Activated T-cell treated with anti-CD3 and anti-CD28 coated beads for 1 hour (primary cell): Measurements from ENCODE around the gene ADCY5.

Source experiments
- DNase-seq: peaks from one replicate; pipeline ENCODE4 v3.0.0-alpha.2; 2020; ENCODE audit warnings: low read depth

ADCY5 gene

DNA sequence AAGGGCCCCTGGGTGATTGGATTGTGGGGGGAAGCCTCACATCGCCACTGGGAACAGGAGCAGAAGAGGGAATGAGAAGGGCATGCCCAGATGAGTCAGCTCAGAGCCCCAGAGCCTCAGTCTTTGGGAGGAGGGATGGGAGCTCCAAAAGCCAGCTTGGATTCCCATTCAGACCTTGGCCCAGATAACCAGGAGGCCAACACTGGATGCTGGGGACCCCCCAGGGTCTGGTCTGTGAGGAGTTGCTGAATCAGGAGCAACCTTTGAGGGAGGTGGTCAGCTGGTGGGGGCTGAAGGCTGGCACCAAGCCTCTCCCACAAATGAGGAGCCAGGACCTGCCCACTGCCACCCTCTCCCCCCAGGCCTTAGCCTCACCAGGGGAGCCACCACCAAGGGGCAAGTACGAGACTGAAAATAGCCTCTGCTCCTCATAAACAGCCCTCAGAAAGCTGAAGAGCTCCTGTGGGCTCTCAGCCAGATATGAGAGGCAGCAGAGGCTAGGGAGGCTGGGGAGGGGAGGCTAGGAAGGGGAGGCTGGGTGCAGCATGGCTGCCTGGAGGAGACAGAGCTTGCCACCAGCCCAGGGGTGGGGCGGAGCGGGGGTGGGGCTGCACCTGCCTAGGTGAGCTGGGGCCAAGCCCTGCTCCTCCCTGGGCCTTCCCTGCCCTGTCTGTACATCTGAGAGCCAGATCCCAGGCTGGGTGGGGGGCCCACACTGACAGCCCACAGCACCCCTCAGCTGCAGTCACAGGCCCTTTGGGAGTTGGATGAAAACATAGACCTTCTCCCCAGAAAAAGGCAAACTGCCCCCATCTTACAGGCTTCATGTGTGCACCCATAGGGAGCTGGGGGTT lies 147.3 kb downstream of the ADCY5 start:
- DNase-seq: no peak

DNA sequence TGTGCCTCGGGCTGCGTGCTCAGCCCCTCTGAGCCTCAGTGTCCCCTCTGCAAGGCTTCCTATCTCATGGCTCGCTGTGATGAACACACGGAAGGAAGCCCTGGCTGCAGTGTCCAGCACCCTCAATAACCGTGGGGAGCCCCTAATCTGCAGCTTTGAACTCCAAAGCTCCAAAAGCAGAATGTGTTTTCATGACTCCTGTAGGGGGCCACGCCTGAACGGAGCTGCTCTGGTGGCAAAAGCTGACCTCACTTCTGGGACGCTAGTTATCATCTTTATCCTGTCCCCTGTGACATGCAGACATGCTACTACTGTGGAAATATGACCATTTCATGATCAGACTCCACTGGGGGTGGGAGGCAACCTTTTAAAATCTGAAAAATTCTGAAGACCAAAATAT lies 148.3 kb downstream of the ADCY5 start:
- no peak for DNase-seq

DNA sequence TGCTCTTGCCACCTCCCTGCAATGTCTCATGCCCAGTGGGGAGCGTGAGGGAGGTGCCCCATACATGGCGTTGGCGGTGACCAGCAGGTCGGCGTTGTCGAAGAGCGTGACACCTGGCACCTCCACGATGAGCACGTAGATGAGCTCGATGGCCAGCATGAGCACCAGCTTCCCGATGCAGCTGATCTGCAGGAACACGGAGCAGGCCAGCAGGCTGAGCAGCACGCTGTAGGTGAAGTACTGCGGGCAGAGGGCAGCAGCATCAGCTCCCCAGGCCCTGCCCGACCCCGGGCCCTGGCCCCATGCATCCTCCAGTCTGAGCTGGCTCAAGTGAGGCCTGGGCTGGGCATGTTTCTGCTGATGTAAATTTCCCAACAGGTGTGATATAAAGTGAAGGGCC lies 148.8 kb downstream of the ADCY5 start:
- DNase-seq: no peak

DNA sequence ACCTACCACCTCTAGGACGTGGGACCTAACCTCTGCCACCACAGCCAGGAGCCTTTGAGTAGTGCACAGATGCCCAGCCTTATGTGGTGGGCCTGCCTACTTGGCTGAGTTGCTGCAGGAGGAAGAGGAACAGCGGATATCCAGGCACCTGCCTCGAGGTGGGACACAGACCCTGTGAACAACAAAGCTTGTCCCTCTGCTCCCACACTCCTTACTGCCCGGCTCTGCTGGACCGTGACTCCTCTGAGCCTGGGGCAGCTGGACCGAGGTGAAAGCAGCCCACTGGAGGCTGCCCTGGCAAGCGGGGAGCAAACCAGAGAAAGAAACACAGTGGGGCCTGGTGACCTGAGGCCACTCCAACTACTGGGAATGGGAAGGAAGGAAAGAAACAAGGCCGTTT lies 149.3 kb downstream of the ADCY5 start:
- no peak for DNase-seq

DNA sequence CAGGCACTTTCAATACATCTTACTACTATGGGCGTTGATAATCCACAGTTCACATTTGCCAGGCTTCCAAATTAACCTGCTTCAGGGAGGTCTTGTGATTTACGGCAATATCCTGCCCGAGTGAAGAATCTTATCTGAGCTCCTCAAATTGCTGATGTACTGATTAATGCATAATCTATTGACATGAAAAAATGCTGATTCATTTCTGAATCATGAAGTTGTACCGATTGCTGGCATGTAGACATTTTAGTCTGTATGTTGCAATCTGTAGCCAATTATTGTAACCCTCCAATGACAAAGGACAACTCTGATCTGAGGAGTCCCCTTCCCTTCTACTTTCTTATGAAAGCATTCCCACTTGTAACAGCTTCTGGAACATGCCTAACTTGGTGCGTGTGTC lies 150.0 kb downstream of the ADCY5 start:
- no peak for DNase-seq

DNA sequence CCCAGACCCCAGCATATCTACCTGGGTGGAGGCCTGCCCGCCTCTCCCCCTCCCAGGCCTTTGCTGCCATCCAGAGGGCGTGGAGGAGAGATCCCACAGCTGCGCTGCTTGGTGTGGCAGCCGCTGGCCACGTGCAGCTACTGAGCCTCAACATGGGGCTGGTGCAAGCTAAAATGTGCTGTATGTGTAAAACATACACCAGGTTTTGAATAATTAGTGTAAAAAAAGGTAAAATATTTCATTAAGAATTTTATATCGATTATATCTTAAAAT lies 151.3 kb downstream of the ADCY5 start:
- DNase-seq: no peak

DNA sequence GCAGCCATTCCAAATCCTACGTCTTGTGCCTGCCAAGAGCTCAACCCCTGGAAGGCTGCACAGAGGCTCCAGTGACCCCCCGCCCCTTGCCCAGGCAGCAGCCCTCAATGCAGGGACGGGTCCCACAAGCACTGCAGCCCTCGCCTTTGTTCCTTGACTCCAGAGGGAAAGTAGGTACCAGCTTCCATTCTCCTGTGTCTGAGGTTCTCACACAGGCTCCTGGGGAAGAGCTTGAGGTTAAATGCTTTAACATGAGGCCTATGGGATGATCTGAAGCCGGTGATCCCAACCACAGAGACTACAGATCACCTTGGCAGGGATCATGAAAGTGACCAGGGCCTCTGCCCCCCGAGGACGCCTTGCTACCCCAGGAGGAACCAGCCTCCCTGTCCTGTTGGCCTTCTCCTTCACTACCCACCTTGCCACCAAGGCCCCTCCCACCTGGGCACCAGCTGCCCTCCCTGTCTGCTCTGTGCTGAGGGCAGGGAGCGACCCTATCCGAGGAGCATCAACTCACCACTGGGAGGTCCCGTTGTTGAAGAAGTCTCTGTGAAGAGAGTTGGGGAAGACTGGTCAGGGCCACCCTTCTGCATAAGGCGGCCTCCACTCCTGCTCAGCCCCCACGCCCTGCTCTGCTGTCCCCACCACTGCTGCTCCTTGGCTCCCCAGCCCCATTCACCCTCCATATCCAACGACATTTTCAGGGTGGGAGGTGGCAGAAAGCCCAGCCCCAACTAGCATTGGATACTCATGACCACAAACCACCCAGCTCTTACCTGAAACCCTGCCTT lies 151.9 kb downstream of the ADCY5 start:
- no peak for DNase-seq

DNA sequence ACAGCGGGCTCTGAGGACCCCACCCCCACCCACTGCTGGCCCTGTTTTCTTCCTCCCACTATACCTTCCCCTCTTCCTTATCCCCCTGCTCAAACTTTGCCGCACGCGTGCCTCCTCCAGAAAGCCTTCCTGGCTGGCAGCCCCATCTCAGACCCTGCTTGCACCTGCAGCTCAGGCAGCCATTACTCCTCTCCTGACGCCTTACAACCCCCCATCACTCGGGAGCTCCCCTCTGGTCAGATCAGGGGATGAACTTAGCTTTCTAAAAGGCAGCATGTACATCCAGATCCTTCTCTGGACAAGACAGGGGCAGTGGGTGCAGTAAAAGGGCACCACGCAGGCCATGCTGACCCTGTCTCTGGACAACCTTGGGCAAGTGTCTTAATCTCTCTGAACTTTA lies 152.6 kb downstream of the ADCY5 start:
- no peak for DNase-seq

DNA sequence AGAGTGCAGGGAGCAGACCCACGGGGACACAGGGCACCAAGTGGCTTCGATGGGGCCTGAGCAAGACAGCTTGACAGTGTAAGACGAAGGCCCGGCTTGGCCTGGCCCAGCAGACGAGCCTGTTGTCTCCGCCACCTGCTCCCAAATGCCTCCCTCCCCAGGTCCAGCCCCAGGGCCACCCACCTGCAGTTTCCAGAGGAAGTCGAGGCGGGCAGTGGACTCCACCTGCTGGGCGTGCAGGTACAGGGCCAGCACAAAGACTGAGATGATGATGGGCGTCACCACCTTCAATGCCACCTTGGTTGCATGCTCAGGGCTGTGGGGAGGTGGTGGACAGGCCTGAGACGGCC lies 153.0 kb downstream of the ADCY5 start:
- DNase-seq: no peak

DNA sequence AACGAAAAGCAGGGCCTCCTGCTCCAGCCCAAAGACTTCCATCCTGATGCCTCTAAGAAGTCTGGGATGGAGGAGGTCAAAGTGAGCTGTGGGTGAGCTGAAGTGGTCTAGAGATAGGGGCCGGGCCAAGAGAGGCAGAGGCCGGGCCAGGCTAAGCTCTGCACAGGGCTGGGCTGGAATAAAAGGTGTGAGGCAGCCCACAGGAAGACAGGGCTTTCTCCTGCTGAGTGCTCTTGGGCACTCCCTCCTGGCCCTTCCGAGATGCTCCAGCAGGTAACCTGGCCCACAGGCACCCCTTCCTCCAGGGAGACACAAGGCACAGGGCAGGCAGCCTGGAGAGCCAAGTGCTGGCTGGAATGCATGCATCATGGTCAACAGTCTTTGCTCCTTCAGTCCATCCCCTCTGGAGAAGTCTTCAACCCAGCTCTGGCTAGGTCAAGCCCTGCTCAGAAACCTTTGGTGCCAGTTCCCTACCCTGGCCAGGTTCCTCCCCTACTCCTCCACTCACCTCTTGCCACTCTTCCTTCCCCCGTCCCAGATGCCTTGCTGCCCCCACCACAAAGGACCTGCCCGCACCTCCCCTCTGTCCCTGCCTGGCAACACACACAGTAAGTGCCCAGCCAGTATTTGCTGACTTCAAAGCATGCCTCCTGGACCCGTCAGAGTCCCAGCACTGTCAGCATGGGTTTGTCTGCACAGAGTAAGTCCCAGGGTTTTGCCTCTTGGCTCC lies 153.6 kb downstream of the ADCY5 start:
- DNase-seq: no peak

DNA sequence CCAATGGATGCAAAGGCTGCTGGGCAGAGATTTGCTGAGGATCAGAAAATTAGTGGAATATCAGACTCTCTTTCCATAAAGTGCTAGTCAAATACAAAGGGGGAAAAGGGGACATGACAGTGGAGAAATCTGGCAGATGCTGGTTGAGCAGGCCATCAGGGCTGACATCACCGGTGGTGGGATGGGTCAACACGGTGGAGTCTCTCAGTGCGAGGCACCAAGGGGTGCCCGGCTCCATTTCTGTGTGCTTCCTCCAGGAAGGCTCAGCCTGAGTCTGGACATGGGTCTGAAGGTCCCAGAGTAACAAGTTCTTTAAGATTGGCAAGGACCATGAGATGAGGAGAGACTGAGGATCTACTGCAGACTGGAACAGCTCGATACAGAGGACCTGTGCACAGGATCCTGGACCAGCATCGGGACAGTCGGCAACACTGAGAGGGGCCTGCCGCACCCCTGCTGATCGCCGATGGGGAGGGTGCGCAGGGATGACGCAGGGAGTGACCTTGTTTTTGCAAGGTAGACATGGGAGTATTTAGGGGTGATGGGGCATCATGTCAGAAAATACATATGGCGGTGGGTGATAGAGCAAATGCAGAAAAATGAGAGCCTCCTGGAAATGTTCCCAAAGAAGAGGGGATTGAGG lies 154.5 kb downstream of the ADCY5 start:
- DNase-seq: no peak

DNA sequence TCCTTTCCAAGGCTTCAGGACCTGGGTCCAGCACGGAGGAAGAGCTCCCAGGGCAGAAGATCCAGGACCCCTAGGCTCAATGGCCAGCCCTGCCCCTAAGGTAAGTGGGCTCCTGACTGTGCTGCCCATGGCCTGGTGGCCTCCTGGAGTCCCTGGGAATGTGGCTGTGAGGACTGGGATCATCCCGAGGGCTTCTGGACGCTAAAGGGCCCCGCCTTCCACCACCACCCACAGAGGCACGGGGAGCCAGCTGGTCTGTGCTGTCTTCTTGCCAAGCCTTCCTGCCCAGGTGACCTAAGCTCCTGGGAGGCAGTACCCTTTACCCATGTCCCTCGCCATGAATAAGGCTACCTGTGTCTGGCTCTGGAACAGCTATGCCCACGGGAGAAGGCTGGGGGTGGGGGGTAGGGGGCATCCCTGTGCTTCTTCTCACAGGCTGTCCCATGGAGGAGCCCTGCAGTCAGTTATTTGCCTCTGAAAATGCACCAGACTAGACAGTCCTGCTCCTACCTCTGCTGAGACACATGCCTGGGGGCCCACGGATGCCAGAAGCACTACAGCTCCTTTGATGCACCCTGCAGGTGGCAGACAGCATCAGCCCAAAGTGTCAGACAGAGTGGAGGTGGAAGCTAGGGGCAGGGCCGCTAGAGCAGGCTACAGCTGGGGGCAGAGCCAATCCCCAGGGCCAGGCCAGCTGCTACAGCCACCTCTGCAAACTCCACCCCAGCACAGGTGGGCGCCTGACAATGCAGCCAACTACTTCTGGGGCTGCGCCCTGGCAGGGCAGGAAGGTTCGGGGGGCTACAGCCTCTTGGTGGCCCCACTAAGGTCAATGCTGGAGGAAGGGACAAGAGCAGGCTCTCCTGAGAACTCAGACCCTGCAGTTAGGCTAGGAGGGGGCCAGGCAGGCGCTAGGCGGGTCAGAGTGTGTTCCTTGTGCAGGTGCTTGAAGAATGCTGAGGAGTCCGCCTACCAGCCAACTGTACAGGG lies 156.3 kb downstream of the ADCY5 start:
- no peak for DNase-seq

DNA sequence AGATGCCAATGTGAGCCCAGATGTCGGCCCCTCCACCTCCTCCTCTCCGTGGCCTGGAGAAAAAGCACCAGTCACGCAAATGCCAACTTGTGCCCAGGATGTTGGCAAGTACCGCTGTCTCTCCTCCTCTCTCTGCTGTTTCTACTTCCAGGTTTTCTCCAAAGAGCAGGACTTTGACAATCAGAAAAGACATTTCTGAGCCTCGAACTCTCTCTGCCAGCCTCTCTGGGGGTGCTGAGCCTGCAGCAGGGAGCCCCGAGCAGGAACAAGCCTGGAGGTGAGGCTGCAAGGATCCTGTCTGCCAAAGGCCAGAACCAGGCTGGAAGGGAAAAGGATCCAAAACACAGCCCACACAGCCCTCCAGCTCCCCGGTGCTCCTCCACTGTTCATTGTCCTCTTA lies 157.5 kb downstream of the ADCY5 start:
- DNase-seq: no peak

DNA sequence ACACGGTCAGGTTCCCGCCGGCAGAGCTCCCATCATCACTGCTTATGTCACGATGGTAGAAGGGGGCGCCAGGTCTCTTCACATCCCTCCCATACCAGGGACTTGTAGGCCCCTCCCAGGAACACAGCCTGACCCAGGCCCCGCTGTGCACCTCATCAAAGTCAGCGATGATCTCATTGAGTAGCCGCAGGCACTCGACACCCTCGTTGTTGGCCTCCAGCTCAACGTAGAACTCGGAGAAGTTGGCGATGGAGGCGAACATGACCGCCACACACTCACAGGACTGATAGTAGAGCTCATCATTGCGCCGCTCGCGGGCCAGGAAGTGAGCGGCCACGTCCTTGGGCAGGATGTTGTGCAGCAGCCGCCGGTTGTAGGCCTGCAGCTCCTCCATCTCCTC lies 157.9 kb downstream of the ADCY5 start:
- no peak for DNase-seq

DNA sequence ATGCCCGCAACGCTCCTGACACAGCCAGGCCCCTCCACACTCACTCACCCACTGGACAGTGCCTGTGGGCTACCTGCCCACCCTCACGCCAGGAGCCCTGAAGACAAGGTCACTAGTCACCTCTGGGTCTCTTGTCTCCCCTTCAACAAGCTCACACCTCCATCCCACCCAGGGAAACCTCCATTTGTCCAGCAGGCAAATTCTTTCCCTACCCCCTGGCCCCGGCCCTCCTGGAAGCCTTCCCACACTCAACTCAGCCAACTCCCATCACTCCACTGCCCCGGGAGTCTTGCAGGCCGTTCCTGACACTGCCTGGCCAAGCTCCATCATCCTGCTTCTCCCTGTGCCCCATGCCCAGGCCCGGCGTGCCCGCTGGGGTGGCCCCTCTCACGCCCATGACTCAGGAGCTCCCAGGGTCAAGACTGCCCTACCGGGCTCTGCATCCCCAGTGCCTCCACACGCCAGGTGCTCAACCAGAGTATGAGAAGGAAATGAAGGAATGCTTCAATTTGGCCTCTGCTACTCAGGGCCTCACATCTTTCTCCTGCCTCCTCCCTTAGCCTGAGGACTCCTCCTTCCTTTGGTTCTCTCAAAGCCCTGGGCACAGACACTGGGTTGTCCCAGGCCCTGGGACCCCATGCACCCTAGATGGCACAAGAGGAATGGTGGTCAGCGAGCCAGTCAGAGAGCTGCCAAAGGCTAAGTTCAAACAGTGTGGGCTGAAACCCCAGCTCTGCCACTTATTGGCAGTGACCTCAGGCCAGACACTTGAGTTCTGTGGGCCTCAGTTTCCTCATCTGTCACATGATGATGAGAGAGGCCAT lies 158.6 kb downstream of the ADCY5 start:
- DNase-seq: no peak

DNA sequence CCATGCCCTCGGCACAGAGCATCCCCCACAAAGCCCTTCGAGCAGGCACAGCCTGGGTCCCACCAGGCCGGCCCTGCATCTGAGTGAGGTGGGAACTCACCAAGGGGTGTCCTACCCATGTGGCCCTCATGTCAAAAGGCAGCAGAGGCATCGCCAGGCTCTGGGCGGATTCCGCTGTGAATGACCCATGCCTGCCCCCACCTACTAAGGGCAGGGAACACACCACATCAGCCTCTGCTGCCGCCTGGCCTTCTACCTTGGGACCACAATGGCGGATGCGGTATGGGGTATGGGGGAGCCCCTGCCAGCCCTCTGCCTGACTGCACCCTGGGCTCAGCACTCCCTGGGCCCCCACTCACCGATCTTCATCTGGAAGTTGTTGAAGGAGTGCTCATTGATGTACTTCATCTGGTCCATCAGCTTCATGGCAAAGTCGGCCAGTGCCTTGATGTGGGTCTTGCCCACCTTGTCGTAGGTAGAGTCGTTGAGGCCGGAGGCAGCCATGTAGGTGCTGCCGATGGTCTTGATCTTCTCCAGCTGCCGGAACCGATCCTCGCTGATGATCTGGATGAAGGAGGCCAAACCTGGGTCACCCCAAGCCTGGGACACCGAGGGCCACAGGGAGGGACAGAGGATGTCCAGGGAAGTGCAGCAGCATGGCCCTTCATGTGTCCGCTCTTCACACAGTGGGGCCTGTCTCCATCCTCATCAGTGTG lies 159.3 kb downstream of the ADCY5 start:
- DNase-seq: no peak

DNA sequence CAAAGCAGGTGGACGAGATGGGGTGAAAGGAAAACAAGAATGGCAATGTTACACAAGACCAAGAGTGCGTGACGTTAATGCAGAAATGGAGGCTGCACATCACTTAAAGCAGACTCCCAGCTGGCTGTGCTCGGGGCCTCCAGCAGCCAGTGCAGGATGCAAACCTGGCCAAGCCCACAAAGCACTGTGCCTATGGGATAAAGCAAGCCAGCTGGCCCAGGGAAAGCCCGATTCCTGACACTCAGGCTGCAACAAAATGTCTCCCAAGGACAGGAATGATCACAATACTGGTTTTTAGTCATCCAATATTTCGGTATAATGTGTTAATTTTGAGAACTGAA lies 161.0 kb downstream of the ADCY5 start:
- no peak for DNase-seq

DNA sequence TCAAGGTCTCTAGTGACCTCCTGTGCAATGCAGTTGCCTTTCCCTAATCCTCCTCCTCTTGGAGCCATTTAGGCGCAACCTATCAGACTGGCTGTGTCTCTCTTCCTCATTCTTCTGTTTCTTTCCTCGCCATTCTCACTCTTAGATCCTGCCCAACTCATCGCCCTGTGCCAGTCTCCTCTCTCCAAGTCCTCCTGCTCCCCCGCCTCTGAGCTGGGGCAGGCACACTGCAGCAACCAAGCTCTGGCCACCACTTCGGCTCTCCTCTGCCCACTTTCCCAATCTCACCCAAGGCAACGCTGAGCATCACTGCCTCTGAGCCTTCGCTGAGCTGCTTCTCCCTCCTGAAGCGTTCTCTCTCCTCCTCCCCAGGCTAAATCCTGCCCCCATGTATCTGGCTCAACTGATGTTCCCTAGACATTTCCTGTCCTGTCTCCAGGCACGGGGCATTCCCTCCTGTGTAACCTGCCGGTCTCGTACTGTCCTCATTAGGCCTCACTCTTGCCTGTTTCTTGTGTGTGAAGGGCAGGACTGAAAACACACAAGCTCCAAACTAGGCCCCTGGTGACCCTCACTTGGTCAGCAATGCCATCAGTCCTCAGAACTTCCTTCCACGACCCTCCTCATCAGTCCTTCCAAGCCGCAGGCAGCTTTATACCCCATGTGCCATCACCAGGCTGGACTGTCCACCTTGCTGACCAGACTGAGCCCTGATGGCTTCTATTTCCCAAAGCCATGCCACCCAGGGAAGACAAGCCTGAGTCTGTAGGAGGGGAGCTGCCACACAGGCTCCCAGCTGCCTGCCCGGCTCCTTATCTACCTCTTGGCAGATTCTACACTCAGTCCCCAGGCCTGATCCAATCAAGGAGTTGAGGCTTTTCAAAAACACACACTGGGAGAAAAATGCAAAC lies 161.6 kb downstream of the ADCY5 start:
- no peak for DNase-seq
